IMR-90 (cell line): ENCODE measurements around the gene NDUFV3. TPM values are rescaled to one million over a fixed set of nuclear protein-coding genes. Genes with fewer than 3 reads are reported as not detected.

ENCODE experiments used
- ATAC-seq: fragments of 200-7000 bp; cut with Tn5 transposase; 2 replicates; pipeline ENCODE4 v1.9.1; 2020; ENCODE audit warnings: low read depth, mild to moderate bottlenecking, moderate library complexity
- BruUV-seq: library from RNA; stranded (reverse); fragments of 400-500 nt; replicated peaks from 2 replicates; lab custom pipeline; 2021; lab: Mats Ljungman, UMichigan
- CTCF ChIA-PET: fragments of 300-600 bp; formaldehyde crosslinking; extraction: SDS; loops from one replicate; lab custom pipeline; 2021; ENCODE audit warnings: antibody characterized with exemption; lab: Yijun Ruan, JAX
- POLR2A ChIA-PET: fragments of 300-600 bp; sonication (Branson Sonifier 250); formaldehyde crosslinking; loops from one replicate; lab custom pipeline; 2022; ENCODE audit warnings: antibody characterized with exemption; ENCODE audit not compliant: unreplicated experiment; lab: Charles Lee
- DNase-seq: peaks from one replicate; pipeline ENCODE4 v3.0.0; 2013
- H2AFZ ChIP-seq: replicated peaks from 2 replicates; pipeline ENCODE3; 2013; ENCODE audit warnings: low read length, mild to moderate bottlenecking; ENCODE audit not compliant: poor library complexity
- H2AK5ac ChIP-seq: 2 replicates; pipeline ENCODE4 v1.6.1; 2013; ENCODE audit warnings: low read depth, low read length, inconsistent platforms
- H2AK9ac ChIP-seq: replicated peaks from 2 replicates; pipeline ENCODE3; 2013; ENCODE audit warnings: mild to moderate bottlenecking, low read depth, low read length, moderate library complexity; ENCODE audit not compliant: poor library complexity
- H2BK120ac ChIP-seq: 2 replicates; pipeline ENCODE4 v1.6.1; 2013; ENCODE audit warnings: low read depth, low read length, inconsistent platforms
- H2BK15ac ChIP-seq: 3 replicates; pipeline ENCODE4 v1.6.1; 2013; ENCODE audit warnings: low read depth, low read length, inconsistent platforms
- H2BK20ac ChIP-seq: 2 replicates; pipeline ENCODE4 v1.6.1; 2013; ENCODE audit warnings: low read depth, mild to moderate bottlenecking, inconsistent platforms, low read length, moderate library complexity
- H2BK5ac ChIP-seq: 2 replicates; pipeline ENCODE4 v1.6.1; 2013; ENCODE audit warnings: mild to moderate bottlenecking, low read depth, low read length, inconsistent platforms; ENCODE audit not compliant: poor library complexity, severe bottlenecking
- H3K14ac ChIP-seq: replicated peaks from 2 replicates; pipeline ENCODE4 v1.6.1; 2013; ENCODE audit warnings: low read depth, low read length, inconsistent platforms
- H3K18ac ChIP-seq: 2 replicates; pipeline ENCODE4 v1.6.1; 2013; ENCODE audit warnings: low read depth, low read length, control low read depth
- H3K23ac ChIP-seq: 2 replicates; pipeline ENCODE4 v1.6.1; 2013; ENCODE audit warnings: low read depth, low read length, inconsistent platforms
- H3K27ac ChIP-seq: 2 replicates; pipeline ENCODE4 v1.5.1; 2013; ENCODE audit warnings: mild to moderate bottlenecking, control low read depth, low read length; ENCODE audit not compliant: insufficient read depth
- H3K27me3 ChIP-seq: 2 replicates; pipeline ENCODE4 v1.6.1; 2013; ENCODE audit warnings: low read length; ENCODE audit not compliant: control insufficient read depth, insufficient read depth
- H3K36me3 ChIP-seq: 2 replicates; pipeline ENCODE4 v1.6.1; 2013; ENCODE audit warnings: low read length, mixed read lengths; ENCODE audit not compliant: control insufficient read depth, insufficient read depth
- H3K4ac ChIP-seq: 2 replicates; pipeline ENCODE4 v1.6.1; 2013; ENCODE audit warnings: low read depth, low read length, inconsistent platforms
- H3K4me1 ChIP-seq: 2 replicates; pipeline ENCODE4 v1.6.1; 2013; ENCODE audit warnings: low read length, mixed read lengths; ENCODE audit not compliant: control insufficient read depth, insufficient read depth
- H3K4me2 ChIP-seq: 2 replicates; pipeline ENCODE4 v1.6.1; 2013; ENCODE audit warnings: low read depth, mild to moderate bottlenecking, control low read depth, low read length, moderate library complexity
- H3K4me3 ChIP-seq: 2 replicates; pipeline ENCODE4 v1.5.1; 2013; ENCODE audit warnings: low read depth, mild to moderate bottlenecking, control low read depth, low read length, moderate library complexity; ENCODE audit not compliant: insufficient read depth
- H3K56ac ChIP-seq: 2 replicates; pipeline ENCODE4 v1.6.1; 2013; ENCODE audit warnings: low read length, inconsistent platforms; ENCODE audit not compliant: insufficient read depth; ENCODE audit errors: extremely low read depth
- H3K79me1 ChIP-seq, 2 experiments: 2 replicates each; pipeline ENCODE4 v1.6.1; 2013; ENCODE audit warnings: low read length in 2 of 2, inconsistent platforms in 1 of 2, low read depth in 1 of 2
- H3K9ac ChIP-seq: 2 replicates; pipeline ENCODE4 v1.6.1; 2013; ENCODE audit warnings: low read depth, low read length, control low read depth
- H3K9me1 ChIP-seq: 2 replicates; pipeline ENCODE4 v1.6.1; 2013; ENCODE audit warnings: low read length, inconsistent platforms; ENCODE audit not compliant: insufficient read depth
- H3K9me3 ChIP-seq: 2 replicates; pipeline ENCODE4 v1.6.1; 2013; ENCODE audit warnings: low read length; ENCODE audit not compliant: control insufficient read depth, insufficient read depth
- H4K20me1 ChIP-seq: 2 replicates; pipeline ENCODE4 v1.6.1; 2013; ENCODE audit warnings: low read length, inconsistent platforms; ENCODE audit not compliant: insufficient read depth
- H4K5ac ChIP-seq: 2 replicates; pipeline ENCODE4 v1.6.1; 2013; ENCODE audit warnings: mild to moderate bottlenecking, low read depth, low read length, control low read depth
- H4K8ac ChIP-seq, 2 experiments: 2 replicates each; pipeline ENCODE4 v1.6.1; 2013; ENCODE audit warnings: low read depth in 2 of 2, low read length in 2 of 2, control low read depth in 1 of 2, inconsistent platforms in 1 of 2
- H4K91ac ChIP-seq: 2 replicates; pipeline ENCODE4 v1.6.1; 2013; ENCODE audit warnings: low read depth, low read length, inconsistent platforms; ENCODE audit not compliant: insufficient read depth
- CEBPB ChIP-seq: IDR thresholded peaks from 2 replicates; pipeline ENCODE4 v1.6.1; 2012; ENCODE audit warnings: low read depth, low read length, improper control_type of control experiment
- FOS ChIP-seq: fragments of 150-350 bp; IDR thresholded peaks from 2 replicates; pipeline ENCODE4 v1.6.1; 2016; ENCODE audit warnings: low read depth, low read length
- MAZ ChIP-seq: IDR thresholded peaks from 2 replicates; pipeline ENCODE4 v1.6.1; 2012; ENCODE audit warnings: low read depth, mild to moderate bottlenecking, low read length, improper control_type of control experiment, moderate library complexity, borderline replicate concordance
- RFX5 ChIP-seq: IDR thresholded peaks from 2 replicates; pipeline ENCODE4 v1.8.0; 2012; ENCODE audit warnings: low read depth, mild to moderate bottlenecking, low read length, moderate library complexity
- SMC3 ChIP-seq: fragments of 150-350 bp; IDR thresholded peaks from 2 replicates; pipeline ENCODE4 v1.6.1; 2016; ENCODE audit warnings: low read depth, mild to moderate bottlenecking, antibody characterized with exemption, low read length, moderate library complexity
- WGBS, 2 experiments: methylation state at CpG; one replicate each; pipeline versions ENCODE4 v1.1.5 to v1.1.7; 2013; ENCODE audit warnings: missing lambda C conversion rate in 2 of 2; ENCODE audit not compliant: insufficient read length in 1 of 2; ENCODE audit errors: extremely low coverage in 2 of 2; 5-methylcytosine and 5-hydroxymethylcytosine counted together
- dilution Hi-C: fragments of 300-500 bp; cut with HindIII; formaldehyde crosslinking; loops from one replicate; pipeline ENCODE4 v1.14.3; 2018; ENCODE audit warnings: low sequenced_read_pairs; ENCODE audit not compliant: unreplicated experiment
- in situ Hi-C: fragments of 300-500 bp; cut with MboI; formaldehyde crosslinking; loops from 3 replicates; pipeline ENCODE4 v1.14.3; 2019; ENCODE audit warnings: low sequenced_read_pairs, inconsistent platforms, mixed read lengths
- intact Hi-C: fragments of 100-400 bp; cut with micrococcal nuclease; formaldehyde crosslinking; loops from 2 replicates; pipeline ENCODE4 v1.10.0; 2022
- polyA plus RNA-seq, 3 experiments: library from polyadenylated mRNA; depleted of rRNA; stranded (reverse); fragments of >200 nt; gene quantifications; 2 replicates each; pipeline ENCODE4 v1.2.3, GENCODE V29; 2012; ENCODE audit warnings: low replicate concordance in 1 of 3
- total RNA-seq: library from RNA; depleted of rRNA; stranded (reverse); fragments of >200 nt; gene quantifications from 2 replicates; pipeline ENCODE4 v1.2.3, GENCODE V29; 2012
- TF ChIP-seq, protein P1 (sequence below): fragments of 150-350 bp; IDR thresholded peaks from 2 replicates; pipeline ENCODE4 v1.6.1; 2017; ENCODE audit warnings: mild to moderate bottlenecking, antibody characterized with exemption, low read length, low read depth
- TF ChIP-seq, protein P2 (sequence below): conservative IDR thresholded peaks from 2 replicates; pipeline ENCODE4 v1.5.1; 2012; ENCODE audit warnings: mild to moderate bottlenecking, low read depth, low read length, improper control_type of control experiment

NDUFV3 gene
- total and polyA plus RNA-seq, 2 of the 4 experiments (the other 2 are of a cell fraction), result 38.5 to 55.6 TPM

DNA sequence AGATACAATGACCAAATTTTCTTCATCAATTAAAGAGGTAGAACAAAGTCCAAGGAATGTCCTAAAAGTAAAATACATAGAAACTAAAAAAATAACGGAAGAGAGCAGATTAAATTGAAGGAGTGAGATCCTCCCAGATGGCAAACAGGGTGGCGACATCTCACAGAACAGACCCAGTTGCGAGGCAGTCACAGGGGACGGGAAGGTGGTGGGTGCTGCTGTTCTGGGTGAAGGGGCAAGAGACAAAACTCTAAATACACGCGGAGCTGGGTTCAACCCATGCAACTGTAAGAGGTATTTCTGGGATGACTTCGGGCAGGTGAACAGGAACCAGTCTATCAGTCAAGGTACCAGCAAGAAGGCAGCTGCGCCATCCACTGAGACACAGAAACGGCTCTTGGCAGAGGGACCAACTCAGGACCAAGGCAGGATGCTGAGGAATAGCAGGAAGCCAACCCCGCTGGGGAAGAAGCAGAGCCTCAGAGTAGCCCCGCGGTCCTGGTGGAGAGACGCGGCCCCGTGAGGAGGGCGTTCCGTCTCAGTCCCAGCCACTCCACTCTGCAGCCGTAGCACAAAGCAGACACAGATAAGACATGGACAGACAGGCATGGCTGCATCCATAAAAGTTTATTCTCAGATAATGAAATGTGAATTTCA, 45.9 kb upstream of the NDUFV3 start:
- ChIA-PET POLR2A (no interaction called here), CTCF (no interaction called here)
- no peak overlapping the region for H2BK20ac ChIP-seq
- 97% methylated on average over 10 of the region's 18 CpGs; no CpG with 5 or more reads in 1 of the 2 experiments for WGBS, 2 experiments
- no peak overlapping the region for H3K4me3 ChIP-seq
- H3K9me3 ChIP-seq, result no peaks in the 10 kb centered on the region
- no peak overlapping the region for H3K23ac ChIP-seq
- dilution Hi-C loops (no loop called here), in situ Hi-C loops (loop anchor here (25.0 kb wide), 1 partner anchor 685 kb away; no protein-coding TSS in a partner anchor), intact Hi-C loops (loop anchor here (10.0 kb wide), 1 partner anchor 1372 kb away; no protein-coding TSS in a partner anchor)
- BruUV-seq, result no TSS peak
- no peak for TF ChIP-seq SMC3
- TF ChIP-seq, protein P1, sequence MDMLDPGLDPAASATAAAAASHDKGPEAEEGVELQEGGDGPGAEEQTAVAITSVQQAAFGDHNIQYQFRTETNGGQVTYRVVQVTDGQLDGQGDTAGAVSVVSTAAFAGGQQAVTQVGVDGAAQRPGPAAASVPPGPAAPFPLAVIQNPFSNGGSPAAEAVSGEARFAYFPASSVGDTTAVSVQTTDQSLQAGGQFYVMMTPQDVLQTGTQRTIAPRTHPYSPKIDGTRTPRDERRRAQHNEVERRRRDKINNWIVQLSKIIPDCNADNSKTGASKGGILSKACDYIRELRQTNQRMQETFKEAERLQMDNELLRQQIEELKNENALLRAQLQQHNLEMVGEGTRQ, result no peak
- TF ChIP-seq CEBPB, result no peak
- TF ChIP-seq, protein P2, sequence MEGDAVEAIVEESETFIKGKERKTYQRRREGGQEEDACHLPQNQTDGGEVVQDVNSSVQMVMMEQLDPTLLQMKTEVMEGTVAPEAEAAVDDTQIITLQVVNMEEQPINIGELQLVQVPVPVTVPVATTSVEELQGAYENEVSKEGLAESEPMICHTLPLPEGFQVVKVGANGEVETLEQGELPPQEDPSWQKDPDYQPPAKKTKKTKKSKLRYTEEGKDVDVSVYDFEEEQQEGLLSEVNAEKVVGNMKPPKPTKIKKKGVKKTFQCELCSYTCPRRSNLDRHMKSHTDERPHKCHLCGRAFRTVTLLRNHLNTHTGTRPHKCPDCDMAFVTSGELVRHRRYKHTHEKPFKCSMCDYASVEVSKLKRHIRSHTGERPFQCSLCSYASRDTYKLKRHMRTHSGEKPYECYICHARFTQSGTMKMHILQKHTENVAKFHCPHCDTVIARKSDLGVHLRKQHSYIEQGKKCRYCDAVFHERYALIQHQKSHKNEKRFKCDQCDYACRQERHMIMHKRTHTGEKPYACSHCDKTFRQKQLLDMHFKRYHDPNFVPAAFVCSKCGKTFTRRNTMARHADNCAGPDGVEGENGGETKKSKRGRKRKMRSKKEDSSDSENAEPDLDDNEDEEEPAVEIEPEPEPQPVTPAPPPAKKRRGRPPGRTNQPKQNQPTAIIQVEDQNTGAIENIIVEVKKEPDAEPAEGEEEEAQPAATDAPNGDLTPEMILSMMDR, result no peak
- TF ChIP-seq RFX5, result no peak
- no peak for TF ChIP-seq FOS
- TF ChIP-seq MAZ, result no peak
- no peaks in the 10 kb centered on the region for H3K9me1 ChIP-seq
- H3K27me3 ChIP-seq, result no peaks in the 10 kb centered on the region
- H2AFZ ChIP-seq, result no peak overlapping the region
- no peak for ATAC-seq
- H3K79me1 ChIP-seq, result peaks cover 4 to 16% of the 10 kb centered on the region in 2 experiments
- no peak overlapping the region for H3K9ac ChIP-seq
- H2AK5ac ChIP-seq, result no peak overlapping the region
- H3K36me3 ChIP-seq, result peaks cover 55% of the 10 kb centered on the region
- H3K14ac ChIP-seq, result no peak overlapping the region
- no peak overlapping the region for H2BK120ac ChIP-seq
- H3K27ac ChIP-seq, result no peak overlapping the region
- no peak overlapping the region for H3K18ac ChIP-seq
- H4K5ac ChIP-seq, result no peak overlapping the region
- no peak overlapping the region for H4K91ac ChIP-seq
- H3K4ac ChIP-seq, result no peak overlapping the region
- no peak overlapping the region for H4K8ac ChIP-seq
- H3K56ac ChIP-seq, result no peak overlapping the region
- H3K4me2 ChIP-seq, result no peak overlapping the region
- H2BK15ac ChIP-seq, result no peak overlapping the region
- H3K4me1 ChIP-seq, result no peaks in the 10 kb centered on the region
- DNase-seq, result no peak
- H2AK9ac ChIP-seq, result no peak overlapping the region
- H4K20me1 ChIP-seq, result peaks cover 23% of the 10 kb centered on the region
- no peak overlapping the region for H2BK5ac ChIP-seq
